Measurements from ENCODE around the gene CSNK1D. TPM values are rescaled to one million over a fixed set of nuclear protein-coding genes. Genes with fewer than 3 reads are reported as not detected.

Gene CSNK1D
- total and polyA plus RNA-seq, 4 donors: 39.9 to 153 (median 101) TPM

DNA sequence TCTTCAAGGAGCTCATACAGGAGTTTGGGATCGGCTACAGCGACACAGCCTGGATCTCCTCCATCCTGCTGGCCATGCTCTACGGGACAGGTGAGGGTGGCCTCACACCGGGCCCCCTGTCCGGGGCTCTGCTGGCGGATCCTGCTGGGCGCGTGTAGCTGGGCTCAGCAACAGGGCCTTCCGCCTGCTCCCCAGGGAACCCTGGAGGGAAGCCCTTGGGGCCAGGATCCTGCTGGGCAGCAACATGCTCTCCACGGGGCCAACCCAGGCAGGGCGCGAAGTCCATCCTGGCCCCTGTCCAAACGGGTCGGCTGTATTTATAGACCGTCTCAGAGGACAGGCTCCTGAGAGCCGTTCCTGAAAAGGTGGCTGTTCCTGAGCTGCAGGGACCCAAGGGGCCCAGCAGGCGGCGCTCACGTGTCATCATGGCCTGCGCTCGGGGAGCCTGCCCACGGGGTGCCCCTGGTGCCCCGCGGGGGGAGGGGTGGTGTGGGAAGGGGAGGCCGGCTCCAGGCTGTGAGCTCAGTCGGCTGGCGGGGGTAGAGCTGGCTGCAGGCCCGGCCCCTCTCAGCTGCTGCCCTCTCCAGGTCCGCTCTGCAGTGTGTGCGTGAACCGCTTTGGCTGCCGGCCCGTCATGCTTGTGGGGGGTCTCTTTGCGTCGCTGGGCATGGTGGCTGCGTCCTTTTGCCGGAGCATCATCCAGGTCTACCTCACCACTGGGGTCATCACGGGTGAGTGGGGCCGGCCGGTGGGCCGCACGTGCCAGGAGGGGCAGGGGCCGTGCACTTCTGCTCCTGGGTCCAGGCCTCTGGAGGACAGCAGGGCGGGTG is 37.1 kb downstream of the CSNK1D start:
- Histone ChIP-seq H3K27me3 (ENCODE audit: control insufficient read depth in 1 of 2, insufficient read depth in 2 of 2, low read length in 1 of 2) (no peaks in the 10 kb centered on the region), H3K4me3 (ENCODE audit: low read length in 2 of 2) (no peak overlapping the region), H3K9me3 (ENCODE audit: control insufficient read depth, low read length) (no peaks in the 10 kb centered on the region), H3K4me1 (ENCODE audit: control insufficient read depth in 1 of 2, insufficient read depth in 2 of 2, low read length in 2 of 2) (no peaks in the 10 kb centered on the region), H3K27ac (ENCODE audit: low read depth in 1 of 2, low read length in 2 of 2) (no peak overlapping the region), H3K36me3 (ENCODE audit: control insufficient read depth in 1 of 2, insufficient read depth in 2 of 2, low read length in 1 of 2) (no peaks in the 10 kb centered on the region)
- DNase-seq: peak; percentile 62 to 89
- ATAC-seq (ENCODE audit: low FRiP score): peak; percentile 34
- WGBS, 2 donors: 35 to 36% methylated on average over 43 to 44 of the region's 44 CpGs
- intact Hi-C loops (cut with DNase I): loop anchor here (2.0 to 5.0 kb wide), 2 partner anchors 84 to 86 kb away; no protein-coding TSS in a partner anchor

DNA sequence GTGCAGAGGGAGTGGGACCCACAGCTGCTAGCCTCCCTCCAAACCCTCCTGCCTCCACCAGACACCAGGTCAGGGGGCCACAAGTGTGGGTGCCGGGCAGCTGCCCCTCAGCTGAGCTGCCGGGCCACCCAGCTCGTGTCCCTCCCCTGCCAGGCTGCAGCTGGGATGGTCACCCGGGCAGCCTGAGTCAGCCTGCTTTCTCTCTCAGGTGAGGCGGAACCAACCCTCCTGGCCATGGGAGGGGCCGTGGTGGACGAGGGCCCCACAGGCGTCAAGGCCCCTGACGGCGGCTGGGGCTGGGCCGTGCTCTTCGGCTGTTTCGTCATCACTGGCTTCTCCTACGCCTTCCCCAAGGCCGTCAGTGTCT is 37.7 kb downstream of the CSNK1D start:
- no peaks in the 10 kb centered on the region for H3K9me3 ChIP-seq (ENCODE audit: control insufficient read depth, low read length)
- DNase-seq (no peak), ATAC-seq (ENCODE audit: low FRiP score) (no peak)
- H3K4me3 ChIP-seq (ENCODE audit: low read length in 2 of 2): no peak overlapping the region
- no peak overlapping the region for H3K27ac ChIP-seq (ENCODE audit: low read depth in 1 of 2, low read length in 2 of 2)
- H3K4me1 ChIP-seq (ENCODE audit: control insufficient read depth in 1 of 2, insufficient read depth in 2 of 2, low read length in 2 of 2): no peaks in the 10 kb centered on the region
- 72 to 80% methylated on average over 15 of the region's 15 CpGs for WGBS, 2 donors
- no peaks in the 10 kb centered on the region for H3K27me3 ChIP-seq (ENCODE audit: control insufficient read depth in 1 of 2, insufficient read depth in 2 of 2, low read length in 1 of 2)
- no peaks in the 10 kb centered on the region for H3K36me3 ChIP-seq (ENCODE audit: control insufficient read depth in 1 of 2, insufficient read depth in 2 of 2, low read length in 1 of 2)
- intact Hi-C loops (cut with DNase I): loop anchor here (2.0 to 5.0 kb wide), 2 partner anchors 85 to 87 kb away; no protein-coding TSS in a partner anchor

DNA sequence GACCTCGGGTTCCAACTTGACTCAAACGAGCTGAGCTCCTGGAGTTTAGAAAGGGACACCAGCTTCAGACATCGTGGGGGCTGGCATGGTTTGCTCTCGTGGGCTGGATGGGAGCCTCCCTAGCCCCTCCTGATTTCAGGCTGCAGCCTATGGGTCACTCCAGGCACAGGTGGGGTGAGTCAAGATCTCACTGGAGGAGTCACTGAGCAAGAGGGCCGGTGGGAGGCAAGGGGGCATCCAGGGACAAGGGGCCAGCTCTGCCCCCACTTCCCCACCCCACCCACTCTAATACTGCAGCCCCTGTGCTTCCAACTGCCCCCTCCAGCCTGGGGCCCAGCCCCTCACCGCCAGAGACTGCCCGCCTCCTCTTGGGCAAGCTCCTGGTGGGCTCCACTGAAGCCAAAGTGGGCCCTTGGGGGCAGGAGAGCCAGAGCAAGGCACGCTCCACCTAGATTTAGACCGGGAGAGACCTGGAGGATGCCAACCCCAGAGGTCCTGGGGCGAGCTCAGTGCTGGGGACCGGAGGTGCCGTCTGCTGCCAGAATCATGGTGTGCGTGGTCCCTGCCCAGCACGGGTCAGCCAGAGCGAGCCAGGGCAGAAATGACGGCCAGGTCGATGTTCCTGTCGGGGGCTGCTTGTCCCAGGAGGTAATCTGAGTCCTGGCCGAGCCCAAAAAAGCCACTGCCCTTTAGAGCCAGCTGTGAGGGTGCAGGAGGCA is 38.3 kb downstream of the CSNK1D start:
- no peak for ATAC-seq (ENCODE audit: low FRiP score)
- H3K4me1 ChIP-seq (ENCODE audit: control insufficient read depth in 1 of 2, insufficient read depth in 2 of 2, low read length in 2 of 2): no peaks in the 10 kb centered on the region
- no peak overlapping the region for H3K4me3 ChIP-seq (ENCODE audit: low read length in 2 of 2)
- WGBS, 2 donors: 82% methylated on average over 15 to 19 of the region's 19 CpGs
- no peak overlapping the region for H3K27ac ChIP-seq (ENCODE audit: low read depth in 1 of 2, low read length in 2 of 2)
- peak; percentile 46 to 77 for DNase-seq
- H3K9me3 ChIP-seq (ENCODE audit: control insufficient read depth, low read length): no peaks in the 10 kb centered on the region
- H3K27me3 ChIP-seq (ENCODE audit: control insufficient read depth in 1 of 2, insufficient read depth in 2 of 2, low read length in 1 of 2): no peaks in the 10 kb centered on the region
- intact Hi-C loops (cut with DNase I): loop anchor here in 1 of 2 donors (5.0 kb wide), 1 partner anchor 87 kb away; no protein-coding TSS in a partner anchor
- no peaks in the 10 kb centered on the region for H3K36me3 ChIP-seq (ENCODE audit: control insufficient read depth in 1 of 2, insufficient read depth in 2 of 2, low read length in 1 of 2)

DNA sequence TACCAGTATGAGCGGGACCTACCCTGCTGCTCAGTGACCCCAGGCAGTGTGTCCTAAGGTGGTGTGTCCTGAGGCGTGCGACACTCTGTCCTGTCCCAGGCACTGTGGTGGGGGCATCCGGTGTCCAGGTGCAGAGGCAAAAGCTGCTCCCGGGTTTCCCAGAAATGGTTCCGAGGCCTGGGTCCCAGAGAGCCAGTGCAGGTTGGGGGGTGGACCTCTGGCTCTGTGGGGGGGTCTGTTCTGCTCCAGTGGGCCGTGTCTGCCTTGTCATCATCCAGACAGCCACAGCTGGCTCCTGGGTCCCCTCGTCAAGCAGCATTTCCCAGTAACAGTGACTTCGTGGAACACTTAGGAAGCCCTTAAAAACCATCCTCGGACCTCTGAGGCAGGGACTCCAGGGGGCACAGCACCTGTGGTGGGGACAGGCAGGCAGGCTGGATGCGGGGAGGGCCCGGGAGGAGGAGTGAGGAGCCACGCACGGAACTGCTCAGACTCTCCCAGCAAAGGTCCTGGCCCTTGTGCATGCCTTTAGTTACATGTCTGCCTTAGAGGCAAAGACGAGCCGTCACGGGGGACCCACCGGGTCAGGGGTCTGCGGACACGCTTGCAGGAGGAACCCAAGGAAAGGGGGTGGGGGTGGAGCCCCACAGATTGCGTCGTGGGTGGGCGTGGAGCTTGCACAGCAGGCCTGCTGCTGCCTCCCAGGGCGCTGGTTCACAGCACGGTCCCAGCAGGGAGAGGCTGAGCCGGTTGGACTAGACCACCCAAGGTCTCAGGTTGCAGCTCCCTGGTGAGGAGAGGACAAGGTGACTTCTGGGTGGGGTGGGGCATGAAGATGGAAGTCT is 39.1 kb downstream of the CSNK1D start:
- Histone ChIP-seq H3K27ac (ENCODE audit: low read depth in 1 of 2, low read length in 2 of 2) (no peak overlapping the region), H3K36me3 (ENCODE audit: control insufficient read depth in 1 of 2, insufficient read depth in 2 of 2, low read length in 1 of 2) (no peaks in the 10 kb centered on the region), H3K9me3 (ENCODE audit: control insufficient read depth, low read length) (no peaks in the 10 kb centered on the region), H3K4me1 (ENCODE audit: control insufficient read depth in 1 of 2, insufficient read depth in 2 of 2, low read length in 2 of 2) (no peaks in the 10 kb centered on the region), H3K4me3 (ENCODE audit: low read length in 2 of 2) (no peak overlapping the region), H3K27me3 (ENCODE audit: control insufficient read depth in 1 of 2, insufficient read depth in 2 of 2, low read length in 1 of 2) (no peaks in the 10 kb centered on the region)
- ATAC-seq (ENCODE audit: low FRiP score) (no peak), DNase-seq (peak in 1 of 2 donors; percentile 50)
- intact Hi-C loops (cut with DNase I): loop anchor here in 1 of 2 donors (5.0 kb wide), 1 partner anchor 88 kb away; no protein-coding TSS in a partner anchor
- 78 to 79% methylated on average over 26 of the region's 26 CpGs for WGBS, 2 donors

DNA sequence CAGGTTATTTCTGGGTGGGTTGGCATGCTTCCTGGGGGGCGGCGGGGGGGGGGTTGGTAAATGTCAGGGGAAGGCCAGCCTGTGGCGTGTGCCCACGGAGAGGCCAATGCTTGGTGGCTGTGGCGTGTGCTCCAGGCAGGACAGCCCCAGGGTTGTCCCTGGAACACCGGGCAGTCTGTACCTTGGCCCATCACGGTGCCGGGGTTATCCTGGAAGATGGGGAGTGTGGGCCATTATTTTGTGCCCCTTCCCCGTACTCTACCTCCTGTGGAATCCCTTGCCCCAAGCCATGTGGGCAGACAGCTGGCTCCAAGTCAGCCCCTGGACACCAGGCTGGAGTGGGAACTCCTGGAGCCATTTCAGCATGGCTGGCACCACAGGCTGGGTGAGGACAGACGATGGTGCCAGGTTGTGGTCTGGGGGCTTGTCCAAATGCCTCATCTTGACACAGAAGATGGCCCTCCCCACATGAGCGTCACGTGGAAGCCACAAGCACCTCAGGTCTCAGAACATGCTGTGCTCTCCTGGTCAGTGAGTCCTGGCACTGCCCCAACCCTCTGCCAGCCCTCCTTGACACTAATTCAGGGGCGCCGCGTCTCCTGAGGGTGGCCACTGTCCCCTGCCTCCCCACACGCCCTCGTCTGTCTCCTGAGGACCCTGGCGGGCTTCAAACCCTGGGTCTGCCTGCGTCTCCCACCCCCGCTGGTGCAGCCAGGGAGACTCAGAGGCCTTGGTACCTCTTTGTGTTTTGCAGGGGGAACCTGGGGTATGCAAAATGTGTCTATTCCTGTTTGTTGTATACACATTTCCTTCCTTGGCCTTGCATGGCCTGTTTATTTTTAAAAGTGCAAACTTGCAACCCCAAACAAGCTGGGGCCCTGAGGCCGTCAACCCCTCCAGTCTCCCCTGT is 40.4 kb downstream of the CSNK1D start:
- ATAC-seq (ENCODE audit: low FRiP score) (no peak), DNase-seq (peak; percentile 48 to 79)
- 69 to 70% methylated on average over 21 of the region's 21 CpGs for WGBS, 2 donors
- intact Hi-C loops (cut with DNase I): no loop called here
- no peak overlapping the region for H3K27ac ChIP-seq (ENCODE audit: low read depth in 1 of 2, low read length in 2 of 2)
- peaks cover 0 to 3% of the 10 kb centered on the region in 2 donors for H3K27me3 ChIP-seq (ENCODE audit: control insufficient read depth in 1 of 2, insufficient read depth in 2 of 2, low read length in 1 of 2)
- H3K36me3 ChIP-seq (ENCODE audit: control insufficient read depth in 1 of 2, insufficient read depth in 2 of 2, low read length in 1 of 2): no peaks in the 10 kb centered on the region
- H3K4me1 ChIP-seq (ENCODE audit: control insufficient read depth in 1 of 2, insufficient read depth in 2 of 2, low read length in 2 of 2): no peaks in the 10 kb centered on the region
- no peak overlapping the region for H3K4me3 ChIP-seq (ENCODE audit: low read length in 2 of 2)
- no peaks in the 10 kb centered on the region for H3K9me3 ChIP-seq (ENCODE audit: control insufficient read depth, low read length)

DNA sequence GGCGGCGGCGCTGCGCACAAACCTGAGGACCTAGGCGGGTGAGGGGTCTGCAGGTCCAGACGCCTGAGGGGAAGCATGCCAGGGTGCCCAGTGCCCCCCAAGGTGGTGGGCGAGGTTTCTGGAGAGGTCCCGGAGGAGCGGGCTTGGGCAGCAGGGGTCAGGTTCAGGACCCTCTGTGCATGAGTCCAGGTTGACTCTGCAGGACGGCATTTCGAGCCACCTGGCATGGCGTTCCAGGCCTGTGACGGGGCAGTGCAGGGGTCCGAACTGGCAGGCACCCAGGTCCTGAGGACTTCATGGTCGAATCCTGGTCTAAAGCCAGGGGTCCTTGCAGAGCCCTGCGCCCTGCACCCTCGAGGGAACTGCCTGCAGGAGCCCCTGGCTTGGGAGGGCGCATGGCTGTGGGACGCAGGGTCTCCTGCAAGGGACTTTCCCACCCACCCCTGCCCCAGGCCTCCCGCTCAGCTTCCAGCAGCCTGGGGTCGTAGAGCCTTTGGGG is 41.1 kb downstream of the CSNK1D start:
- peaks cover 0 to 3% of the 10 kb centered on the region in 2 donors for H3K27me3 ChIP-seq (ENCODE audit: control insufficient read depth in 1 of 2, insufficient read depth in 2 of 2, low read length in 1 of 2)
- intact Hi-C loops (cut with DNase I): no loop called here
- WGBS, 2 donors: 88% methylated on average over 21 of the region's 21 CpGs
- no peaks in the 10 kb centered on the region for H3K9me3 ChIP-seq (ENCODE audit: control insufficient read depth, low read length)
- H3K4me1 ChIP-seq (ENCODE audit: control insufficient read depth in 1 of 2, insufficient read depth in 2 of 2, low read length in 2 of 2): no peaks in the 10 kb centered on the region
- ATAC-seq (ENCODE audit: low FRiP score) (no peak), DNase-seq (peak in 1 of 2 donors; percentile 78)
- H3K36me3 ChIP-seq (ENCODE audit: control insufficient read depth in 1 of 2, insufficient read depth in 2 of 2, low read length in 1 of 2): no peaks in the 10 kb centered on the region
- no peak overlapping the region for H3K27ac ChIP-seq (ENCODE audit: low read depth in 1 of 2, low read length in 2 of 2)
- no peak overlapping the region for H3K4me3 ChIP-seq (ENCODE audit: low read length in 2 of 2)

DNA sequence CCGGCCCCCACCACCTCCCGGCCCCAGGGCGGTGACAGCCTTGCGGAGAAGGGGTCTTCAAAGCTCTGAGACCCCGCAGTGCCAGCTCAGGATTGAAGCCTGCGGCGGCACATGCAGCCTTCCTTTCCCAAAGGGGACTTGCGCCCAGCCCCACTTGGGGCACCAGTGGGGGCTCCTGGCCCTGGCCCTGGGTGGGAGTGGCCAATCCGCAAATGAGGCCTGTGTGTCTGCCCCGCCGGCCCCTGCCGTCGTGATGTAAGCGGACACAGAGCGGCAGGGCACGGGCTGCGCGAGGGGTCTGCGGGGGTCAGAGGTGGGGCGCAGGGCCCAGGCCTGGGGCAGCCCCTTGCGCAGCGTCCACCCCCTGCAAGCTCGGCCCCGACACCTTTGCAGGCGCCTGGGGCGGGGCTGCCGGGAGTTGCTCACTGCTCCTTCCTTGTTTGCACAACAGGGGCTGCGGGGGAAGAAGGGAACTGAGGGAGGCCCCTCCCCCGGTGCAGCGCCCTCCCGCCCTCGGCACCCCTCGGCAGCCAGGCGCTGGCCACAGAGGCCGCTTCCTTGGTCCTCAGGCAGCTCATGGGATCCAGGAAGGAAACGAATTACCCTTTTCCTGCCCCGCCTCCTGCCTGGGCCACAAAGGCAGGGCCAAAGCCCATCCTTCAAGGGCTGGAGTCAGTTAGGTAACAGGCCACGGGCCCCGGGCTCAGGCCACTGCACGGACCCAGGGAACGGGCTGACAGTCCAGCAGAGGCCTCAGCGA is 41.8 kb downstream of the CSNK1D start:
- intact Hi-C loops (cut with DNase I): no loop called here
- no peaks in the 10 kb centered on the region for H3K36me3 ChIP-seq (ENCODE audit: control insufficient read depth in 1 of 2, insufficient read depth in 2 of 2, low read length in 1 of 2)
- peak overlapping the region; percentile 8 to 51 for H3K4me3 ChIP-seq (ENCODE audit: low read length in 2 of 2)
- peak; percentile 90 to 91 for DNase-seq
- peak; percentile 23 for ATAC-seq (ENCODE audit: low FRiP score)
- 23 to 28% methylated on average over 32 to 42 of the region's 42 CpGs for WGBS, 2 donors
- peak overlapping the region in 1 of 2 donors; percentile 59 for H3K27ac ChIP-seq (ENCODE audit: low read depth in 1 of 2, low read length in 2 of 2)
- no peaks in the 10 kb centered on the region for H3K4me1 ChIP-seq (ENCODE audit: control insufficient read depth in 1 of 2, insufficient read depth in 2 of 2, low read length in 2 of 2)
- H3K9me3 ChIP-seq (ENCODE audit: control insufficient read depth, low read length): no peaks in the 10 kb centered on the region
- peaks cover 0 to 3% of the 10 kb centered on the region in 2 donors for H3K27me3 ChIP-seq (ENCODE audit: control insufficient read depth in 1 of 2, insufficient read depth in 2 of 2, low read length in 1 of 2)

Data from aorta (tissue), 5 donors.